GM12874 (cell line): Measurements from ENCODE around the gene MAP1S.

ENCODE experiments used
- CTCF ChIP-seq: IDR thresholded peaks from 2 replicates; pipeline ENCODE4 v1.5.1; 2011; ENCODE audit warnings: low read depth, mild to moderate bottlenecking, control low read depth, low read length, moderate library complexity; ENCODE audit not compliant: insufficient read depth

Gene MAP1S

GRCh38 chr19:17733127-17733526 is 13.8 kb downstream of the MAP1S start:
- no peak for TF ChIP-seq CTCF

- TF ChIP-seq CTCF = no peak
These were observed 14.9 kb downstream of the MAP1S start for GRCh38 chr19:17734146-17734545.

- TF ChIP-seq CTCF = no peak
These were observed 16.1 kb downstream of the MAP1S start for GRCh38 chr19:17735410-17735809.

GRCh38 chr19:17737690-17738153 is 18.4 kb downstream of the MAP1S start:
- no peak for TF ChIP-seq CTCF

- no peak for TF ChIP-seq CTCF
These were observed 20.0 kb downstream of the MAP1S start for GRCh38 chr19:17739121-17739875.

- no peak for TF ChIP-seq CTCF
These were observed 22.2 kb downstream of the MAP1S start for GRCh38 chr19:17741456-17741855.

- TF ChIP-seq CTCF = no peak
These were observed 24.7 kb downstream of the MAP1S start for GRCh38 chr19:17743874-17744580.
